Measurements from ENCODE around the gene CD300LD. TPM values are rescaled to one million over a fixed set of nuclear protein-coding genes. Genes with fewer than 3 reads are reported as not detected.

The CD300LD gene
- total RNA-seq, 3 donors from 2014 or later: not detected

- Histone ChIP-seq H3K27ac (no peak overlapping the region), H3K36me3 (no peaks in the 10 kb centered on the region), H3K4me1 (no peaks in the 10 kb centered on the region), H3K27me3 (peaks cover 0 to 8% of the 10 kb centered on the region in 2 donors), H3K9me3 (no peaks in the 10 kb centered on the region), H3K4me3 (no peak overlapping the region)
- TF ChIP-seq POLR2A (IDR thresholded peaks at IDR 0.05) (no peak), POLR2AphosphoS5 (IDR thresholded peaks at IDR 0.05) (no peak), CTCF (IDR thresholded peaks at IDR 0.05) (no peak)
- DNase-seq (ENCODE audit: low spot score in 2 of 2): no peak
- intact Hi-C loops (cut with DNase I; ENCODE audit: low total_unique reads): no loop called here
Observed at GRCh38 chr17:74571621-74572270, 20.3 kb downstream of the CD300LD start.

- no peak for TF ChIP-seq POLR2AphosphoS5 (IDR thresholded peaks at IDR 0.05)
- intact Hi-C loops (cut with DNase I; ENCODE audit: low total_unique reads): no loop called here
- no peaks in the 10 kb centered on the region for H3K36me3 ChIP-seq
- H3K27me3 ChIP-seq: peaks cover 0 to 14% of the 10 kb centered on the region in 2 donors
- H3K9me3 ChIP-seq: no peaks in the 10 kb centered on the region
- no peak overlapping the region for H3K27ac ChIP-seq
- no peaks in the 10 kb centered on the region for H3K4me1 ChIP-seq
- no peak overlapping the region for H3K4me3 ChIP-seq
- DNase-seq (ENCODE audit: low spot score in 2 of 2): no peak
Observed at GRCh38 chr17:74569020-74570003, 22.8 kb downstream of the CD300LD start.

GRCh38 chr17:74568106-74568873 lies 23.8 kb downstream of the CD300LD start:
- intact Hi-C loops (cut with DNase I; ENCODE audit: low total_unique reads): no loop called here
- DNase-seq (ENCODE audit: low spot score in 2 of 2): no peak

GRCh38 chr17:74567397-74567796 lies 24.7 kb downstream of the CD300LD start, which contains the start of gene CD300H:
Gene CD300H, minus strand, starts transcription at chr17:74567509.
- no peak for TF ChIP-seq POLR2A (IDR thresholded peaks at IDR 0.05)
- no peak for TF ChIP-seq POLR2AphosphoS5 (IDR thresholded peaks at IDR 0.05)
- TF ChIP-seq CTCF (IDR thresholded peaks at IDR 0.05): no peak
- DNase-seq (ENCODE audit: low spot score in 2 of 2): no peak
- no peaks in the 10 kb centered on the region for H3K4me1 ChIP-seq
- H3K36me3 ChIP-seq: no peaks in the 10 kb centered on the region
- peaks cover 0 to 22% of the 10 kb centered on the region in 2 donors for H3K27me3 ChIP-seq
- no peak within 1 kb of the TSS for H3K4me3 ChIP-seq
- no peak within 1 kb of the TSS for H3K27ac ChIP-seq
- intact Hi-C loops (cut with DNase I; ENCODE audit: low total_unique reads): no loop called here
- no peaks in the 10 kb centered on the region for H3K9me3 ChIP-seq

More at GRCh38 chr17:74568106-74568873, 23.8 kb downstream of the CD300LD start:
- Histone ChIP-seq H3K27ac (no peak overlapping the region), H3K9me3 (no peaks in the 10 kb centered on the region), H3K27me3 (peaks cover 0 to 22% of the 10 kb centered on the region in 2 donors), H3K4me1 (no peaks in the 10 kb centered on the region), H3K4me3 (no peak overlapping the region), H3K36me3 (no peaks in the 10 kb centered on the region)
- TF ChIP-seq POLR2A (IDR thresholded peaks at IDR 0.05): no peak
- no peak for TF ChIP-seq POLR2AphosphoS5 (IDR thresholded peaks at IDR 0.05)
- no peak for TF ChIP-seq CTCF (IDR thresholded peaks at IDR 0.05)

DNA sequence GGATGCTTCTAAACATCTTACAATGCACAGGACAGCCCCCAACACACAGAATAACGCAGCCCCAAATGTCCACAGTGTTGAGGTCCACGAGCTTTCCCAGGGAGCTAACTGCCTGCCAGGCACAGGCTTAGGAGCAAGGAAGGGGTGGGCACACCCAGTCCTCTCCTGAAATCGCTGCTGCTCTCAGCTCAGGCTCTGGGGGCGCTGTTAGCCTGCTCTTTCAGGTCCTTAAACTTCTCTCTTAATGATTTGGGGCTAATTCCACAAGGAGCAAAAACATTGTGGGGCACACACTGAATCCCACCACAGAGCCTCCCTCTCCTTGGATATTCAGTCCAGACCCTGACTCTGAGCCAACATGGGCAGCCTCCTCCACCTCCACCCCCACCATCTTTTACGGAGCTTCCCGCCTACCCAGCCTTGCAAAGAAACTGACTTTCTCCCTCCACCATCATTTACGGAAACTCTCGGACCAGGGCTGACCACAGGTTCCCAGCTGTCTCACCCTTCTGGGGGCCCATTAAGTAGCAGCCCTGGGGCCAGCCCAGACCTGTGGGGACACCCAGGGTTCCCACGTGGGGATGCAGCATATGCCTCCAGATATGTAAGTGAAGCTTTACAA lies 25.8 kb downstream of the CD300LD start:
- Histone ChIP-seq H3K36me3 (no peaks in the 10 kb centered on the region), H3K4me1 (no peaks in the 10 kb centered on the region), H3K4me3 (no peak overlapping the region), H3K9me3 (no peaks in the 10 kb centered on the region), H3K27ac (no peak overlapping the region), H3K27me3 (peaks cover 0 to 22% of the 10 kb centered on the region in 2 donors)
- TF ChIP-seq CTCF (IDR thresholded peaks at IDR 0.05) (no peak), POLR2AphosphoS5 (IDR thresholded peaks at IDR 0.05) (no peak), POLR2A (IDR thresholded peaks at IDR 0.05) (no peak)
- DNase-seq (ENCODE audit: low spot score in 2 of 2): no peak
- intact Hi-C loops (cut with DNase I; ENCODE audit: low total_unique reads): no loop called here
